Measurements from ENCODE around the gene MOGAT1.
"Not testable (repeated sequence)": the region's sequence is repeated elsewhere in the genome, so short reads cannot be mapped to it uniquely, and the experiment has no call there.

DNA sequence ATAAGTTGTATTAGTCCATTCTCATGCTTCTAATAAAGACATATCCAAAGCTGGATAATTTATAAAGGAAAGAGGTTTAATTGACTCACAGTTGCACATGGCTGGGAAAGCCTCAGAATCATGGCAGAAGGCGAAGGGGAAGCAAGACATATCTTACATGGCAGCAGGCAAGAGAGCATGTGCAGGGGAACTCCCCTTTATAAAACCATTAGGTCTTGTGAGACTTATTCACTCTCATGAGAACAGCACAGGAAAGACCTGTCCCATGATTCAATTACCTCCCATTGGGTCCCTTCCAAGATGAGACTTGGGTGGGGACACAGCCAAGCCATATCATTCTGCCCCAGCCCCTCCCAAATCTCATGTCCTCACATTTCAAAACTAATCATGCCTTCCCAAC is 48.3 kb downstream of the MOGAT1 start:
- TF ChIP-seq EZH2phosphoT487 (IDR thresholded peaks at IDR 0.05; ENCODE audit: insufficient read depth, low read depth); EZH2 (IDR thresholded peaks at IDR 0.05; ENCODE audit: insufficient read depth, poor library complexity, severe bottlenecking): not testable (repeated sequence)
